ENCODE measurements around the gene FGD1. TPM values are rescaled to one million over a fixed set of nuclear protein-coding genes. Genes with fewer than 3 reads are reported as not detected.

FGD1 gene
- total RNA-seq, 6 experiments from 2014 or later, result 0.51 to 1.4 (median 0.77) TPM

GRCh38 chrX:54435121-54435520 lies 60.9 kb downstream of the FGD1 start:
- Histone ChIP-seq H3K27ac (no peak overlapping the region), H3K4me1 (no peaks in the 10 kb centered on the region), H3K27me3 (no peaks in the 10 kb centered on the region), H3K36me3 (no peaks in the 10 kb centered on the region), H3K9me3 (no peaks in the 10 kb centered on the region), H3K4me3 (no peak overlapping the region)
- intact Hi-C loops (cut with DNase I), result no loop called here
- TF ChIP-seq POLR2A (IDR thresholded peaks at IDR 0.05) (no peak), CTCF (IDR thresholded peaks at IDR 0.05) (no peak)
- 22% methylated on average over 2 of the region's 2 CpGs for WGBS (ENCODE audit: insufficient coverage, low coverage, low lambda C conversion rate, missing lambda C conversion rate)
- DNase-seq, result no peak
- ATAC-seq, result no peak

GRCh38 chrX:54430519-54430918 lies 65.5 kb downstream of the FGD1 start:
- TF ChIP-seq CTCF (IDR thresholded peaks at IDR 0.05) (no peak), POLR2A (IDR thresholded peaks at IDR 0.05) (no peak)
- Histone ChIP-seq H3K36me3 (no peaks in the 10 kb centered on the region), H3K9me3 (no peaks in the 10 kb centered on the region), H3K27me3 (no peaks in the 10 kb centered on the region), H3K4me1 (no peaks in the 10 kb centered on the region), H3K27ac (no peak overlapping the region), H3K4me3 (no peak overlapping the region)
- intact Hi-C loops (cut with DNase I), result no loop called here
- DNase-seq (no peak), ATAC-seq (no peak)

GRCh38 chrX:54427837-54428424 lies 68.1 kb downstream of the FGD1 start:
- Histone ChIP-seq H3K4me1 (no peaks in the 10 kb centered on the region), H3K27me3 (no peaks in the 10 kb centered on the region), H3K9me3 (no peaks in the 10 kb centered on the region), H3K27ac (no peak overlapping the region), H3K4me3 (no peak overlapping the region), H3K36me3 (no peaks in the 10 kb centered on the region)
- ATAC-seq (no peak), DNase-seq (no peak)
- 34% methylated on average over 2 of the region's 2 CpGs for WGBS (ENCODE audit: insufficient coverage, low coverage, low lambda C conversion rate, missing lambda C conversion rate)
- intact Hi-C loops (cut with DNase I), result no loop called here
- no peak for TF ChIP-seq POLR2A (IDR thresholded peaks at IDR 0.05)
- no peak for TF ChIP-seq CTCF (IDR thresholded peaks at IDR 0.05)

- Histone ChIP-seq H3K36me3 (no peaks in the 10 kb centered on the region), H3K4me3 (no peak overlapping the region), H3K4me1 (peaks cover 0 to 16% (median 0%) of the 10 kb centered on the region in 4 donors), H3K27ac (no peak overlapping the region), H3K27me3 (no peaks in the 10 kb centered on the region), H3K9me3 (no peaks in the 10 kb centered on the region)
- intact Hi-C loops (cut with DNase I), result no loop called here
- WGBS (ENCODE audit: insufficient coverage, low coverage, low lambda C conversion rate, missing lambda C conversion rate), result 50% methylated on average over 1 of the region's 14 CpGs
- no peak for ATAC-seq
- DNase-seq, result no peak
- TF ChIP-seq POLR2A (IDR thresholded peaks at IDR 0.05) (no peak), CTCF (IDR thresholded peaks at IDR 0.05) (peak in 1 of 4 donors; percentile 8)
Measured at GRCh38 chrX:54423161-54423888, 72.7 kb downstream of the FGD1 start.
